Liver (tissue), 3 donors: Measurements from ENCODE around the gene ENC1.

Experiments used
- EGR1 ChIP-seq, 2 donors: IDR thresholded peaks; 2 replicates each; pipeline ENCODE4 v1.6.1; 2016 to 2018; ENCODE audit warnings: antibody characterized with exemption in 2 of 2, low read depth in 2 of 2
- FOXA1 ChIP-seq: IDR thresholded peaks from 2 replicates; pipeline ENCODE4 v1.6.1; 2016; ENCODE audit warnings: antibody characterized with exemption
- RXRA ChIP-seq, 2 donors: IDR thresholded peaks; 2 replicates each; pipeline ENCODE4 v1.6.1; 2017 to 2018; ENCODE audit warnings: antibody characterized with exemption in 2 of 2, mild to moderate bottlenecking in 1 of 2
- TAF1 ChIP-seq: conservative IDR thresholded peaks from 2 replicates; pipeline ENCODE4 v1.6.1; 2016; ENCODE audit warnings: antibody characterized with exemption, mild to moderate bottlenecking
- YY1 ChIP-seq: IDR thresholded peaks from 2 replicates; pipeline ENCODE4 v1.6.1; 2016; ENCODE audit warnings: antibody characterized with exemption, mild to moderate bottlenecking
- TF ChIP-seq, protein P1 (sequence below): fragments of 150-350 bp; IDR thresholded peaks from 2 replicates; pipeline ENCODE4 v1.5.1; 2017; ENCODE audit warnings: improper control_type of control experiment, low read depth, low read length; ENCODE audit not compliant: missing input control
- TF ChIP-seq, protein P2 (sequence below): IDR thresholded peaks from 2 replicates; pipeline ENCODE4 v1.6.1; 2016; ENCODE audit warnings: antibody characterized with exemption
- TF ChIP-seq, protein P3 (sequence below): IDR thresholded peaks from 2 replicates; pipeline ENCODE4 v1.6.1; 2016; ENCODE audit warnings: antibody characterized with exemption
- donor health status: healthy.
- donor health status: healthy.

DNA sequence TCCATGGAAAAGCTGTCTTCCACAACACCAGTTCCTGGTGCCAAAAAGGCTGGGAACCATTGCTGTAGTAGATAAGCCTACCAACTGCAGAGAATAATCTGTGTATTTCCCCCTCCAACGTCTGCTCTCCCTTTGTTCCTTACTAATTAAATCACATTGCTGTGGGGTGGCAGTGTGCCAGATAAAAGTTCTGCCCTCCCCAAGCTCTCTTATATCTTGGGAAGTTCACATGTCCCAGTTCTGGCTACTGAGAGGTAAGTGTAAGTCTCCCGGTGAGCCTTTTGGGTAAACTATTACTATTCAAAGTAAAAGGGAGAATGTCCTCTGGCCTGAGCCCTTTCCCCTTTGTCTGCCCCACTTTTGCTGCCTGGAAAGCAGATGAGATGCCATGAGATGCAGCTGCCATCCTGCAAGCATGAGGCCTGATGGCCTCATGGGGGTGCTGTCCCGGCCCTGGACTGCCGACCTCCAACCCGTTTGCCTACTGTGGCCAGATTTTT, 14.7 kb downstream of the ENC1 start:
- TF ChIP-seq, protein P1, sequence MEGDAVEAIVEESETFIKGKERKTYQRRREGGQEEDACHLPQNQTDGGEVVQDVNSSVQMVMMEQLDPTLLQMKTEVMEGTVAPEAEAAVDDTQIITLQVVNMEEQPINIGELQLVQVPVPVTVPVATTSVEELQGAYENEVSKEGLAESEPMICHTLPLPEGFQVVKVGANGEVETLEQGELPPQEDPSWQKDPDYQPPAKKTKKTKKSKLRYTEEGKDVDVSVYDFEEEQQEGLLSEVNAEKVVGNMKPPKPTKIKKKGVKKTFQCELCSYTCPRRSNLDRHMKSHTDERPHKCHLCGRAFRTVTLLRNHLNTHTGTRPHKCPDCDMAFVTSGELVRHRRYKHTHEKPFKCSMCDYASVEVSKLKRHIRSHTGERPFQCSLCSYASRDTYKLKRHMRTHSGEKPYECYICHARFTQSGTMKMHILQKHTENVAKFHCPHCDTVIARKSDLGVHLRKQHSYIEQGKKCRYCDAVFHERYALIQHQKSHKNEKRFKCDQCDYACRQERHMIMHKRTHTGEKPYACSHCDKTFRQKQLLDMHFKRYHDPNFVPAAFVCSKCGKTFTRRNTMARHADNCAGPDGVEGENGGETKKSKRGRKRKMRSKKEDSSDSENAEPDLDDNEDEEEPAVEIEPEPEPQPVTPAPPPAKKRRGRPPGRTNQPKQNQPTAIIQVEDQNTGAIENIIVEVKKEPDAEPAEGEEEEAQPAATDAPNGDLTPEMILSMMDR = no peak
- TF ChIP-seq YY1 (no peak), TAF1 (no peak), EGR1 (IDR thresholded peaks at IDR 0.05; ENCODE audit: low read depth in 2 of 2) (no peak), RXRA (IDR thresholded peaks at IDR 0.05) (no peak), FOXA1 (no peak)
- TF ChIP-seq, protein P2, sequence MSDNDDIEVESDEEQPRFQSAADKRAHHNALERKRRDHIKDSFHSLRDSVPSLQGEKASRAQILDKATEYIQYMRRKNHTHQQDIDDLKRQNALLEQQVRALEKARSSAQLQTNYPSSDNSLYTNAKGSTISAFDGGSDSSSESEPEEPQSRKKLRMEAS = no peak
- TF ChIP-seq, protein P3, sequence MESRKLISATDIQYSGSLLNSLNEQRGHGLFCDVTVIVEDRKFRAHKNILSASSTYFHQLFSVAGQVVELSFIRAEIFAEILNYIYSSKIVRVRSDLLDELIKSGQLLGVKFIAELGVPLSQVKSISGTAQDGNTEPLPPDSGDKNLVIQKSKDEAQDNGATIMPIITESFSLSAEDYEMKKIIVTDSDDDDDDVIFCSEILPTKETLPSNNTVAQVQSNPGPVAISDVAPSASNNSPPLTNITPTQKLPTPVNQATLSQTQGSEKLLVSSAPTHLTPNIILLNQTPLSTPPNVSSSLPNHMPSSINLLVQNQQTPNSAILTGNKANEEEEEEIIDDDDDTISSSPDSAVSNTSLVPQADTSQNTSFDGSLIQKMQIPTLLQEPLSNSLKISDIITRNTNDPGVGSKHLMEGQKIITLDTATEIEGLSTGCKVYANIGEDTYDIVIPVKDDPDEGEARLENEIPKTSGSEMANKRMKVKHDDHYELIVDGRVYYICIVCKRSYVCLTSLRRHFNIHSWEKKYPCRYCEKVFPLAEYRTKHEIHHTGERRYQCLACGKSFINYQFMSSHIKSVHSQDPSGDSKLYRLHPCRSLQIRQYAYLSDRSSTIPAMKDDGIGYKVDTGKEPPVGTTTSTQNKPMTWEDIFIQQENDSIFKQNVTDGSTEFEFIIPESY = no peak
